HL-60/S4 (cell line): Measurements from ENCODE around the gene SPATA31D4.
"Not testable (repeated sequence)": the region's sequence is repeated elsewhere in the genome, so short reads cannot be mapped to it uniquely, and the experiment has no call there.

ENCODE experiments used
- in situ Hi-C: fragments of 300-500 bp; cut with MboI; formaldehyde crosslinking; loops from 2 replicates; pipeline ENCODE4 v1.14.3; 2022; ENCODE audit warnings: low sequenced_read_pairs

Gene SPATA31D4

DNA sequence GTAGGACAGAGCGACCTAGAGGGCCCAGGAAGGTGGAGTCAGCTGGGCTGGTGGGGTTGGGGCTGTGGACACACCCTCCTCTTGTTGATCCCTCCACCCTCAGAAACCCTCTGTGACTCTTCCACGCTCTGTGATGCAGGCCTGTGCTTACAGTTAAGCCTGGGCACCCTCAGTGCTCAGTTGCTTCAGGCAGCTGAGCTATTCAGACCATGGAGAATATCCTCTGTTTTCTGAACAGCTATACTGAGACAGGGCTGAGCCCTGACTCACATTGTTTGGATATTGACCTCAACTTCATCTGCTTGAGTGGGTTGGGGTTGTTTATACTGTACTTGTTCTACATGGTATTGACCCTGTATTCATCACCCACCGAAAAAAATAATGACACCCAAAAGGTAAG, at the start of gene SPATA31D4:
SPATA31D4 (plus strand) TSS at position 124 of the 400 bp plus-strand sequence; CDS start at position 210, 86 bp downstream.
- in situ Hi-C loops, result not testable (repeated sequence)

DNA sequence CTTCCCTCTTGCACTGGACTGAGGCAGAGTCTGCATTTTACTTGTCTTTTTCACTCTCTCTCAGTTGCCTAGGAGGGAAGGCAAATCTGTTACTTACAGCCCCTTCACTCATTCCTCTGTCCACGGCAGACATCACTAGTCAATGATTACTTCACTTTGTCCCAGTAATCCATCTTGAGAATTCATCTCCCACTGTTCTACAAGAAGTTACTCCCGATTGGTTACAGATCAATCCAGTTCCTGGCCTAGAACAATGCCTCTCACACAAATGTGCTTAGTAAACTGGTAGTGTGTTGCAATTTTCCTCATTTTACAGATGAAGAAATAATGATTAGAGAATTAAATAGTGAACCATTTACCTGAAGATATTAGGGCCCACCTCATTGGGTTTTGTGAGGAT, 49.7 kb upstream of the SPATA31D4 start:
- in situ Hi-C loops, result no loop called here

DNA sequence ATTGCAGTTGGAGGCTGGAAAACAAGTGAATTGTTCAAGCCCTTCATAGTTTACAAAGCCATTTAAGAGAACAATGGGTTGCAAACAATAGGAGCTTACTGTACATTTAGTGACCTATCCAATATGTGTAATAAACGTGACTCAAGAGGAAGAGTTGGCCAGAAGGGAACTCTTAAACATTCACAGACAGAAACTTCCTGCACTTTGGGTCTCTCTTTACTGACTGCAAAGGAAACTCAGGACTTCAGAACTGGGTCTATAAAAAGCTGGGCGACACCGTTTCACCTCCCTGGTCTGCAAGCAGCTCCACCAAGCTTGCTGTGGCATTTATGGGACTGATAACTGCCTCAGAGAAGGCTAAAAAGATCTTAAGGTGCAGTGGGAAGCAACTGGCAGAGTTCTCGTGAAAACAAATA, 48.7 kb upstream of the SPATA31D4 start:
- in situ Hi-C loops, result no loop called here

DNA sequence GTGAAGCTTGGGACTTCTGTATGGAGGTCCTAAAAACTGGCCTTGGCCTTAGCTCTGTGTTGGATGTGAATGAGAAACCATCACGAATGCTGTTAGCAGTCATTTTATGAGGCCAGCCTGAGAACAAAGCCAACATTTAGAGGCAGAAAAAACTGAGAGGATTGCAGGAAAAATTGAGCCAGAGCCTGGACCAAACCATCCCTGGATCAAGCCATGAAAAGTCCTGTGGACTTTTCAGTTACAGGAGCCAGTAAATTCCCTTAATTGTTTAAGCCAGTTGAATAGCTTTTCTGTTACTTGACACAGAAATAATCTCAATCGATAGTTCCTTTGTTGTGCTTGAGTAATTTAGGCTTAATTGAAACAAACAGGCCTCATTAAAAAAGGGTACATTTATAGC, 42.6 kb upstream of the SPATA31D4 start:
- in situ Hi-C loops, result no loop called here

DNA sequence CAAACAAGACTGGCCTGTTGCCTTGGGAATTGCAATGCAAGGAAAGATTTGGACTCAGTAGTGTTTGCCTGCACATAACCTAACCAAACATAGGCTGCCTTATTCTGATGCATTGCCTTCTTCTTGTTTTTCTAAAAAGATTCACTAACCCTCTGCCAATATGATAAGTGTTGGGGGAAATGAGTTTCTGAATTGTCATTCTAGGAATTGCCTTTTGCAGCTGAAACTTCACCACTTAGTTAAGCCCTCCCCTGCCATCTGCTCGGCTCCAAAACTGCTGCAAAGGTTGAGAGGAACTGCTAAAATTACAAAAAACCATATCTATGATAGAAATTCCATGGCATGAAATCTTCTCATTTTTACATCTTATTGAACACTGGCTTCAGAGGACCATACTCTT, 41.6 kb upstream of the SPATA31D4 start:
- in situ Hi-C loops, result no loop called here

DNA sequence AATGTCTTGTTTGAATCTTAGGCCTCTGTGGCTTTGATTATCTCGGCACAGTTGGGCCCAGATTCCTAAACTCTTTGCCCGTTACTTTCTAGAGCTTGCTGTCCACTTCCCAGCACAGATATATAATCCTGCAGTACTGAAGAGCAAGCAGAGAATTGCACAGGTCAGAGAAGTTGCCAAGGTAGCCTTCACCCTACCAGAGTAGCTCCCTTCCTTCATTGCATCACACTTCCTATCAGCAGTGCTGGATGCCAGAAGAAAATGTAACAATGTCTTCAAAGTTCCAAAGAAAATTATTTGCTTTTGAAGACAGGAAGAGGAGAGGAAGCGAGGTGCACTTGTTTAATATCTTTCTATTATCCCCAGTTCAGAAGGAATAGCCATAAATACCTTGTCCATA, 38.1 kb upstream of the SPATA31D4 start:
- in situ Hi-C loops, result no loop called here

DNA sequence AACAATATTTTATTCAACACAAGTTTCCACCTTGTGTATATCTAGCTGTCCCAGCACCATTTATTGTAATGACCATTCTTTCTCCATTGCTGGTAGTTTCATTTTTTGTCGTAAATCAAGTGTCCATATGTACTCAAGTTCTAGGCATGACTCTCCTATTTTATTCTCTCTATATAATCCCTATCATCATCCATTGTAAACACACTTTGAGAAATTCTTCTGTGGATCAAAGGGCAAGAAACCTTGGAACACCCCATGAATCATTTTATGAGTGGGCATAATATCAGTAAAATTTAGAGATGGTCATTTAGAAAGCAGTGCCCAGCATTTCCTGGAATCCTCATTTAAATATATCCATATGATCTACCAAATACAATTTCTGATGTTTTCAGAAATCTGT, 35.8 kb upstream of the SPATA31D4 start:
- in situ Hi-C loops, result no loop called here

DNA sequence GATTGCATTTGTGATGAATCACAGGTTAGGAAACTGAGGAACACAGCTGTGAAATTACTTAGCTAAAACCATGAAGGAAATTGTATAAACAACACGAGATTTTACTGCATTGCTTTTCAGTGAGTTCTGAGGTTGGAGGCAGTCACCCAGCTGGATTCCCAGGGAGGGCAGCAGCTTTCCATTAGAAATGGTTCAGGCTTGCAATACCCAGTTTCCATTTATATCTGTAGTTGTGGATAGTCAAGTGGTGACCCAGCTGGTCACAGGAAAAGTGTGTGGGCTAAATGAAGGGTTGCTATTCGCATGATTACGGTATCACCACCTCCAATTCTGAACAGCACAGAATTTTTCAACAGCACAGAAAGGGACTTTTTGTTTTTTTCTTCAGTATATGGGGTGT, 34.3 kb upstream of the SPATA31D4 start:
- in situ Hi-C loops, result no loop called here

DNA sequence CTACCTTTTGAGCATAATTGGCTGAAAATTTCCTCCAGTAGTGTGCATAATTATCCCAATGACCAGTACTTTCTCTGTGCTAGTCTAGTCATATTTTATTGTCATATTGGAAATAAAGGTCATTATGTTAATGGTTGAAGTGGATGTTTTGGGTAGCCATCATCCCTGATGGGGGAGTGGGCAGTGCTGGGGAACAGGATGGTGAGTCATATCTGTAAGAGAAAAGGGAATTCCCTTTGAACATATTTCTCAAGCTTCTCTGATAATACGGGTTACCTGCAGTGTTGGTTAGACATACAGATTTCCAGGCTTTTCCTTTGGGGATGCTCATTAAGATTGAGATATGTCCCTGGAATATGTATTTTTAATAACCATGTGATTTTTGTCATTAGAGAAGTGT, 33.3 kb upstream of the SPATA31D4 start:
- in situ Hi-C loops, result no loop called here

DNA sequence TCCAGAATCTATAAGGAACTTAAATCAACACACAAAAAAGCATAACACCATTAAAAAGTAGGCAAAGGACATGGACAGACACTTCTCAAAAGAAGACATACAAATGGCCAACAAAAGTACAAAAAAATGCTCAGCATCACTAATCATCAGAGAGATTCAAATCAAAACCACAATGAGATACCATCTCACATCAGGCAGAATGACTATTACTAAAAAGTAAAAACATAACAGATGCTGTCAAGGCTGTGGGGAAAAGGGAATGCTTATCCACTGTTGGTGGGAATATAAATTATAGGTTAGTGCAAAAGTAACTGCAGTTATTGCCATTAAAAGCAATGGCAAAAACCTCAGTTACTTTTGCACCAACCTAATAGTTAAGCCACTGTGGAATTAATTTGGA, 32.2 kb upstream of the SPATA31D4 start:
- in situ Hi-C loops, result no loop called here

DNA sequence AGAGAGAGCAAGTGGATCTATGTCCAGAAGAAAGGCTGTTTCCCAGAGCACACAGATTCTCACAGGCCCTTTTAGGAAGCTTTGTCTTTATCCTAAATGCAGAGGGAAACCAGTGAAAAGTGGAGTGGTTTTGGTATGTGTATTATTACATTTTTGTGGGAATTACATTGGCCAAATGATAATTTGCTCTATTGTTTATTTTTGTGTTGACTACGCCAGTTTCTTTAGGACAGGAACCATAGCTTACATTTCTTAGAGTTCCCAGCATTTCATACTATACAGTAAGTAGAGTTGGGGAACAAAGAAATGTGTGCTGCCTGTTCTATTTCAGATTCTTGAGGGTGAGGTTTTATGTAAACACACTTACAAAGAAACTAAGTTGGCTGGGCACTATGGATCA, 29.4 kb upstream of the SPATA31D4 start:
- in situ Hi-C loops, result no loop called here

DNA sequence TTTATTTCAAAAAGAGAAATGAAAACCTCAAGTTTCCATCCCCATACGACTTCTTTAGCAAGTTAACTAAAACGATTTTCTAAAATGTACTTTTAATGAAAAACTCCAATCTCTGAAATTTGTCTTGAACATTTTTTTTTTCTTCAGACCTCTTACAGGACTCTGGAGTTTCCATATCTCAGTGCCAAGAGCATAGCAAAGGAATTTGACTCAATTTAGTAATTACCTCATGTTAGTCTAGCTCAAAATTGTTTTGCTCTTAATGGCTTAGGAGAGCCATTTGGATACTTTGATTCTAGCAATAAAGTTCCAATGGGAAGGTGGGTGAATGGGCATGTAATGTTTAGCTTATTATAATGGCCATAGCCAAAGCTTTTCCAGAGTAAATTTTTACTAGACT, 26.0 kb upstream of the SPATA31D4 start:
- in situ Hi-C loops, result no loop called here

DNA sequence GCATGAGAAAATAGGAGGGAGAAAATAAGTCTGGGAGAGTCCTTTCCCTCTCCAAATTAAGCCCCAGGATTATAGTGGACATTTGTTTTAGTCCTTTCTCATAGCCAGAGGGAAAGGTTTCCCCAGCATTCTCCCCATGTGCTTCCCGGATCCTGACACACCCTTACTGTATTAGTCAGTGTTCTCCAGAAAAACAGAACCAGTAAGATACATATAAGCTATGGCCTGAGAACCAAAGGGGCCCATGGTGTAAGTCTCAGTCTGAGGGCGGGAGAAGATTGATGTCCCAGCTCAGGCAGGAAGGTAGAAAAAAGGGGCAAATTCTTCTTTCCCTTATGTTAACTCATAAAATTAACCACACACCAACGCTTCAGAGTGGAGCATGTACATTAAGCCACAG, 25.6 kb upstream of the SPATA31D4 start:
- in situ Hi-C loops, result no loop called here

DNA sequence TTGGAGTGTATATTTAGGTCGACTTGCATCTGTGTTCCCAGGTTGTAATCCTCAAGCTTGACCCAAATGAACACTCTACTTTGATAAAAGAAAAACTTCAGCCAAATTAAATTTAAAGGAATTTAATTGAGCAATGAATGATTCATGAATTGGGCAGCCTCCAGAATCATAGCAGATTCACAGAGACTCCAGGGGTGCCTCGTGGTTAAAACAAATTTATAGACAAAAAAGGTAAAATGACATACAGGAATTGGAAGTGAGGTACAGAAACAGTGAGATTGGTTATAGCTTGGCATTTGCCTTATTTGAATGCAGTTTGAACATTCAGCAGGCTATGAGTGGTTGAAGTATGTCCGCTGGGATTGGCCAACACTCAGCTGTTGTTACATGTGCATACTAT, 21.6 kb upstream of the SPATA31D4 start:
- in situ Hi-C loops, result no loop called here

DNA sequence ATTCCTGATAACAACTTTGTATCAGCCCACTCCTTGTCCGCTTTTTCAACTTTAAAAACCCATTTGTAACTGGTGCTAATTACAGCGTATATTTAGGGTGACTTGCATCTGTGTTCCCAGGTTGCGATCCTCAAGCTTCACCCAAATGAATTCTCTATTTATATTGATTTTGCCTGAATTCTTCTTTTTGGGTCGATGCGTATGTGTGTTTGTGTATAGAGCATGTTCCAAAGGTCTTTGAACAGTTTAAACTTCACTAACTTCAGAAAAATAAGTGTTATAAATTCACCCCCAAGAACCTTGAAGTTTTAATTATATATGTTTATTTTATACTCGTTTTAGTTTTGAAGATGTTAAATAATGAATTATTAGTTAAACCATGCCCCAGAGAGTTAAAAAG, 16.1 kb upstream of the SPATA31D4 start:
- in situ Hi-C loops, result no loop called here

DNA sequence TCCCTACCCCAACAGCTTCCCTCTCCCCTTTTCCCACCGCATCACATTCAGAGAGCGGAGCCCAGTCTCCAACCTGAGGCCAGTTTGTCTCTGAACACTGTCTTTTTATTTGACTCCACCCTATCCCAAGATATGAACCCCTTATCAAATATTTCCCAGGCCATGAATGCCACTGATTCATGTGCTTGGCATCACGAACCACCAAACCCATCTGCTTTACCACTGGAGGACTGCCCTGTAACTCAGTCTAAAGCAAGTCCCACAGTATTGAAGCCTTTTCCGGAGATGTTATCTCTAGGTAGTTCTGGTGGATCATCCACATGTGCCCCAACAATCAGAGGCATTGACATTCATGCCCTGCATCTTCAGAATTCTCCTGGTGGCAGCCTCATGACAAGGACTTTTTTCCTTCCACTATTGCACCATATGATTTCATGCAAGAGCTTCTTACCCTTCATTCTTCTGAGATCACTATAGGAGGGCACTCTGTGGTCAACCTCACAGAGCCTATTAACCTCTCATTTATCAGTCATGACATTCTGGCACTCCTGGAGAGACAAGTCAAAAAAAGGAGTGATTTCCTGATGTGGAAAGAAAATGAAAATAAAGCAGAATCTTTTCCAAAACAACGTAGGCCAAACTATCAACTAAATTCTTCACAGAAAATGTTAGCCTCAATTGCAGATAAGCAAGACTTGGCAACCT, 12.3 kb upstream of the SPATA31D4 start:
- in situ Hi-C loops, result no loop called here

DNA sequence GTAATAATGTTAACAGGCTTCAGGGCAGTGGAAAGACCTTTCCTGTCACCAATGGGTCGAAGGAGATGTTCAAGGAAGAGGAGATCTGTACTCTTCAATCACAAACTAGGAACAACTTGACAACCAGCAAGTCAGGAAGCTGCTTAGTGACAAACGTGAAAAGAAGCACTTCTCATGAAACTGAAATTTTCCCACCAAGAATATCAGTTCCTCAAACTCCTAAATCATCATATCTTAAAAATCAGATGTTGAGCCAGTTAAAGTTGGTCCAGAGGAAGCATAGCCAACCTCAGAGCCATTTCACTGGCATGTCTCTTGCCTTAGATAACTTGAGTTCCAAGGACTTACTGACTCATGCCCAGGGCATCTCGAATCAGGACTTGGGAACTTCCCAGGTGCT, 9.7 kb upstream of the SPATA31D4 start:
- in situ Hi-C loops, result not testable (repeated sequence)

DNA sequence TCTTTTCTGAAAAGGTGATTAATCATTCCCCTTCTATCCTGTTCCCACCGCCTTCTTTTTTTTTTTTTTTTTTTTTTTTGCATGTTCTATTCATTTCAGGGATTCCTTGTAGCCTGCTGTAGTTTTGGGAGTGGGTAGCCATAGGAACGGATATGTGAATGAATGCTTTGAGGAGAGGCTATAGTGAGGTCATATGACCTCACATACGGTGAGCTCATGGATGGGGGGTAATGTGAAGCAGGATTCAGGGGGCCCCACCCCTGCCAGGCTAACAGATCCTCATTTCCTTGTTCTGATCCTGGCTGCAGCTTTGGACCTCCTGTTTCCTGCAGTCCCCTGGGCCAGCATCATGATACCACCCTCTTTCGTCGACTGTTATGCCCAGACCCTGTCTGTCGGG, 1.9 kb downstream of the SPATA31D4 start:
- in situ Hi-C loops, result not testable (repeated sequence)

DNA sequence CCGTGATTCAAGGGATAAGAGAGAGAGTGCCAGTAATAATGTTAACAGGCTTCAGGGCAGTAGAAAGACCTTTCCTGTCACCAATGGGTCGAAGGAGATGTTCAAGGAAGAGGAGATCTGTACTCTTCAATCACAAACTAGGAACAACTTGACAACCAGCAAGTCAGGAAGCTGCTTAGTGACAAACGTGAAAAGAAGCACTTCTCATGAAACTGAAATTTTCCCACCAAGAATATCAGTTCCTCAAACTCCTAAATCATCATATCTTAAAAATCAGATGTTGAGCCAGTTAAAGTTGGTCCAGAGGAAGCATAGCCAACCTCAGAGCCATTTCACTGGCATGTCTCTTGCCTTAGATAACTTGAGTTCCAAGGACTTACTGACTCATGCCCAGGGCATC, 5.3 kb downstream of the SPATA31D4 start:
- in situ Hi-C loops, result not testable (repeated sequence)

DNA sequence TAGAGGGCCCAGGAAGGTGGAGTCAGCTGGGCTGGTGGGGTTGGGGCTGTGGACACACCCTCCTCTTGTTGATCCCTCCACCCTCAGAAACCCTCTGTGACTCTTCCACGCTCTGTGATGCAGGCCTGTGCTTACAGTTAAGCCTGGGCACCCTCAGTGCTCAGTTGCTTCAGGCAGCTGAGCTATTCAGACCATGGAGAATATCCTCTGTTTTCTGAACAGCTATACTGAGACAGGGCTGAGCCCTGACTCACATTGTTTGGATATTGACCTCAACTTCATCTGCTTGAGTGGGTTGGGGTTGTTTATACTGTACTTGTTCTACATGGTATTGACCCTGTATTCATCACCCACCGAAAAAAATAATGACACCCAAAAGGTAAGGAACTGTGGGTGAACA, 15.2 kb downstream of the SPATA31D4 start, which contains the start of gene SPATA31D3:
SPATA31D3 (plus strand) TSS at position 108 of the 400 bp plus-strand sequence; CDS start at position 194, 86 bp downstream.
- in situ Hi-C loops, result not testable (repeated sequence)

DNA sequence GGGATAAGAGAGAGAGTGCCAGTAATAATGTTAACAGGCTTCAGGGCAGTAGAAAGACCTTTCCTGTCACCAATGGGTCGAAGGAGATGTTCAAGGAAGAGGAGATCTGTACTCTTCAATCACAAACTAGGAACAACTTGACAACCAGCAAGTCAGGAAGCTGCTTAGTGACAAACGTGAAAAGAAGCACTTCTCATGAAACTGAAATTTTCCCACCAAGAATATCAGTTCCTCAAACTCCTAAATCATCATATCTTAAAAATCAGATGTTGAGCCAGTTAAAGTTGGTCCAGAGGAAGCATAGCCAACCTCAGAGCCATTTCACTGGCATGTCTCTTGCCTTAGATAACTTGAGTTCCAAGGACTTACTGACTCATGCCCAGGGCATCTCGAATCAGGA, 20.4 kb downstream of the SPATA31D4 start:
- in situ Hi-C loops, result not testable (repeated sequence)

DNA sequence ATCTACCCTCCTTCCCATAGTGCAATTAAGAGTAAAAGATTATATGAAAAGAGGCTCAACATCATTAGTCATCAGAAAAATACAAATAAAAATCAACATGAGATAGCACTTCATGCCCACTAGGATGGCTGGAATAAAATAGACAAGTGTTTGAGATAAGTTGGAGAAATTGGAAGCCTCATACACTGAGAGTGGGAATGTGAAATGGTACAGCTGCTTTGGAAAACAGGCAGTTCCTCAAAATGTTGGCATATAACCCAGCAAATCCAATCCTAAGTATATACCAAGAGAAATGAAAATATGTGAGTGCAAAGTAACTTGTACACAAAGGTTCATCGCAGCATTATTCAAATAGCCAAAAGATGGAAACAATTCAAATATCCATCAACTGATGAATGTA, 24.9 kb downstream of the SPATA31D4 start:
- in situ Hi-C loops, result no loop called here

DNA sequence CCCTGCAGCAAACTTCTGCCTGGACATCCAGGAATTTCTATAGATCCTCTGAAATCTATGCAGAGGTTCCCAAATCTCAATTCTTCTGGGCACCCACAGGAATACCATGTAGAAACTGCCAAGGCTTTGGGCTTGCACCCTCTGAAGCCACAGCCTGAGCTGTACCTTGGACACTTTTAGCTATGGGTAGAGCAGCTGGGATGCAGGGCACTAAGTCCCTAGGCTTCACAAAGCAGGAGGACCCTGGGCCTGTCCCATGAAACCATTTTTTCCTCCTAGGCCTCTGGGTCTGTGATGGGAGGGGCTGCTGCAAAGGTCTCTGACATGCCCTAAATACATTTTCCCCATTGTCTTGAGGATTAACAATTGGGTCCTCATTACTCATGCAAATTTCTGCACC, 27.4 kb downstream of the SPATA31D4 start:
- in situ Hi-C loops, result no loop called here
